ENCODE measurements around the gene RPE. TPM values are rescaled to one million over a fixed set of nuclear protein-coding genes. Genes with fewer than 3 reads are reported as not detected.

RPE gene
- polyA plus RNA-seq, 1 experiment = 73.3 TPM

GRCh38 chr2:210007895-210008294, 5.5 kb downstream of the RPE start:
- DNase-seq (ENCODE audit: low read depth, low spot score) = no peak
- no peak overlapping the region for H3K4me3 ChIP-seq (ENCODE audit: low read depth, low read length)
- H3K27me3 ChIP-seq (ENCODE audit: control insufficient read depth, insufficient read depth, low read length) = no peaks in the 10 kb centered on the region
- no peak overlapping the region for H3K27ac ChIP-seq (ENCODE audit: low read depth, low read length)
- TF ChIP-seq CTCF (IDR thresholded peaks at IDR 0.05; ENCODE audit: low read depth, low read length) = no peak
- ChIA-PET POLR2A (no interaction called here), CTCF (interaction anchor here (0.6 to 1.0 kb wide), 2 partner anchors 30 to 191 kb away, joined by 3 read pairs; no protein-coding TSS in a partner anchor)
- no peaks in the 10 kb centered on the region for H3K9me3 ChIP-seq (ENCODE audit: control insufficient read depth, insufficient read depth, low read length)

GRCh38 chr2:210009126-210009525, 6.7 kb downstream of the RPE start:
- no peaks in the 10 kb centered on the region for H3K27me3 ChIP-seq (ENCODE audit: control insufficient read depth, insufficient read depth, low read length)
- H3K27ac ChIP-seq (ENCODE audit: low read depth, low read length) = no peak overlapping the region
- CTCF ChIA-PET = no interaction called here
- no peaks in the 10 kb centered on the region for H3K9me3 ChIP-seq (ENCODE audit: control insufficient read depth, insufficient read depth, low read length)
- POLR2A ChIA-PET = no interaction called here
- H3K4me3 ChIP-seq (ENCODE audit: low read depth, low read length) = no peak overlapping the region
- no peak for TF ChIP-seq CTCF (IDR thresholded peaks at IDR 0.05; ENCODE audit: low read depth, low read length)
- no peak for DNase-seq (ENCODE audit: low read depth, low spot score)

- TF ChIP-seq CTCF (IDR thresholded peaks at IDR 0.05; ENCODE audit: low read depth, low read length) = no peak
- Histone ChIP-seq H3K4me3 (ENCODE audit: low read depth, low read length) (no peak overlapping the region), H3K27ac (ENCODE audit: low read depth, low read length) (no peak overlapping the region), H3K27me3 (ENCODE audit: control insufficient read depth, insufficient read depth, low read length) (no peaks in the 10 kb centered on the region), H3K9me3 (ENCODE audit: control insufficient read depth, insufficient read depth, low read length) (no peaks in the 10 kb centered on the region)
- DNase-seq (ENCODE audit: low read depth, low spot score) = no peak
- ChIA-PET CTCF (interaction anchor here (0.7 to 1.4 kb wide), 3 partner anchors 185 to 675 kb away, joined by 3 to 4 read pairs (median 4); no protein-coding TSS in a partner anchor), POLR2A (no interaction called here)
Measured at GRCh38 chr2:210009896-210010295, 7.5 kb downstream of the RPE start.

DNA sequence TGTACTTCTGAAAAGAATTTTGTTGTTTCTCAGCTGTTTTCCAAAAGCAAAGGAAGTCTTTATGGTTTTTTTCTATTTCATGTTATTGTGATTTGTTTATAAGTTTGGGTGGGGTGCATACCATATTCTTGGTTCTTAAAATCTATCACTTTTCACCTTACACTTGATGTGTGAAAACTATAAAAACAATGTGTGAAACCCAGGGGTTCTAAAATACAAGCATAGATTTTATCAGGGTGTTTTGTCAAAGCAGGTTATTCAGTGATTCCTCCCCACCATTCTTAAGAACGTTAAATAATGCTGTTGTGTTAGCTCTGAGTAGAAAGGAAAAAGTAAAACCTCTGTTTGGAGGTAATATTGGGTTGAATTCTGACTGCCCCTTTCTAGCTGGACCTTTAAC, 17.7 kb downstream of the RPE start:
- Histone ChIP-seq H3K27ac (ENCODE audit: low read depth, low read length) (no peak overlapping the region), H3K9me3 (ENCODE audit: control insufficient read depth, insufficient read depth, low read length) (no peaks in the 10 kb centered on the region), H3K4me3 (ENCODE audit: low read depth, low read length) (no peak overlapping the region), H3K27me3 (ENCODE audit: control insufficient read depth, insufficient read depth, low read length) (no peaks in the 10 kb centered on the region)
- no peak for DNase-seq (ENCODE audit: low read depth, low spot score)
- ChIA-PET POLR2A (no interaction called here), CTCF (interaction anchor here (1.1 kb wide), 1 partner anchor 175 kb away, joined by 3 read pairs; no protein-coding TSS in a partner anchor)
- TF ChIP-seq CTCF (IDR thresholded peaks at IDR 0.05; ENCODE audit: low read depth, low read length) = no peak

DNA sequence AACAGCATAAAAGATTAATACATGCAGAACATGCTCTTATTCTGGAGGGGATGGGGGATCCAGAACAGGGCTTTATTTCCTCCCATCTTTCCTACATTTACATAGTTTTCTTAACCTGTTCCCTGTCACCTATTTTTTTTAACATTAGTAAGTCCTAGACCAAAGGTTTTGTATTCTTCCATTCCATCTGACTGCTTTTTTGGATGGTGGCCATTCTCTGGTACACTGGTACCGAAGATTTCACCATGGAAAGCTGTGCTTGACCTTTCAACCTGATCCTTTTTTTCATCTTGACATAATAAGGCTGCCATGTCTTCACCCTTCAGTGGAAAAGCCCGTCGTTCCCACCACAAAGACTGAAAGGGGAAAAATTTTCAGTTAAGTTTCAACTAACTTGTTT, 20.4 kb downstream of the RPE start:
- CTCF ChIA-PET = no interaction called here
- no peak for DNase-seq (ENCODE audit: low read depth, low spot score)
- no peak for TF ChIP-seq CTCF (IDR thresholded peaks at IDR 0.05; ENCODE audit: low read depth, low read length)
- Histone ChIP-seq H3K4me3 (ENCODE audit: low read depth, low read length) (no peak overlapping the region), H3K27ac (ENCODE audit: low read depth, low read length) (no peak overlapping the region), H3K9me3 (ENCODE audit: control insufficient read depth, insufficient read depth, low read length) (no peaks in the 10 kb centered on the region), H3K27me3 (ENCODE audit: control insufficient read depth, insufficient read depth, low read length) (no peaks in the 10 kb centered on the region)
- POLR2A ChIA-PET = no interaction called here

Measured in AG04450 (cell line).